Measurements from ENCODE around the gene C4orf36. TPM values are rescaled to one million over a fixed set of nuclear protein-coding genes. Genes with fewer than 3 reads are reported as not detected.

C4orf36 gene
- total RNA-seq, 1 donor from 2014 or later, result not detected

DNA sequence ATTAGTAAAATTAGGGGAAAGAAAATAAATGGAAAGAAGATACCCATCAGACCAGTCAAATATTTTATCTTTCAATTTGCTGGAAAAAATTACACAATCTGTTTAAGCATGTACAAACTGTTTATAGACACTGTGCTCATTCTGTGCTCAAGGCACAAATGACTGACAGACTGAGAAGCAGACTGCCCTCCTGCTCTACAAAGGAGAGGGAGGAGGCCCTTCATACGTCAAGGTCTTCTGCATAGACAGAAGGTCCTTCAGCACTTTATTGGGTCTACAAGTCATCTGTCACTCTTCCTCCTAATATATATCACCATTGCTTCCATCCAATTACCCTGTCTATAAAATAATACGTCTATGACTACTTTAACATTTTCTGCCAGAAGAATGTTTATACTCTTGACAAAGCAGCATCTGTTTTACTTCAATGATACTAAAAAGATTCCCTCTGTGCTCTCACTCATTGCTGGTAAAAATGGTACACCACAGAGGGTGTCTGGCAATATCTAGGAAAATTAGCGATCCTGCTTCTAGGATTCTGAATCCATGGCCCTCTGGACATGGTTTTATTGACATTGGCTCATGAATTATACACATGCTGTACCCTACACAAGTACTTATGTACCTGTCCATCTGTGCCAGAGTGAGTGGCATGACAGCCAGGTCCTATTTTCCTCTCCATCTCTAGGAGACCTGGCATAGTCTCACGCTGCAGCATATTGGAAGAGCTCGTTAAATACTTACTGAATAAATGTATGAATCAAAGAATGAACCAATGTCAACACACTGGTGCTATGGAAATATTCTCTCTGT, 54.3 kb downstream of the C4orf36 start:
- no peak for DNase-seq
- Mint-ChIP-seq H3K27ac (ENCODE audit: unreplicated experiment) (no peak overlapping the region), H3K4me1 (ENCODE audit: low read depth, unreplicated experiment) (no peaks in the 10 kb centered on the region), H3K4me3 (ENCODE audit: unreplicated experiment) (no peak overlapping the region), H3K9me3 (ENCODE audit: unreplicated experiment) (peaks cover 2% of the 10 kb centered on the region), H3K36me3 (ENCODE audit: unreplicated experiment) (no peaks in the 10 kb centered on the region), H3K27me3 (ENCODE audit: unreplicated experiment) (peaks cover 3% of the 10 kb centered on the region)
- no peak for TF ChIP-seq CTCF (IDR thresholded peaks at IDR 0.05; ENCODE audit: partially characterized antibody, unreplicated experiment)

DNA sequence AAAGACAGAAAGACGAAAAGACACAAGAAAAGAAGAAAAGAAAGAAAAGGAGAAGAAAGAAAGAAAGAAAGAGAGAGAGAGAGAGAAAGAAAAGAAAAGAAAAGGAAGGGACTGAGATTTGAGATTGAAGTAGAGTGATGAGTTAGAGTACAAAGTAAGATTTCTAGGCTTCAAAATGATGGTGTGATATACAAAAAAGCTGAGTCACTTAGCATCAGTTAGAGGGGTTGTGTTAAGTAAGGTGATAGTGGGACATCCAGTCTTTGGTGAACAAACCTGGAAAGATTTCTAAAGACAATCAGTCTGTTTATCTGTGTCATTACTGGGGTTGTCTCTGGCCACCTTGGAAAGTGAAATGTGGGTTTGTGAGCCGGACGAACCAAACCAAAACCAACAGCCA, 56.5 kb downstream of the C4orf36 start:
- DNase-seq, result no peak
- no peak for TF ChIP-seq CTCF (IDR thresholded peaks at IDR 0.05; ENCODE audit: partially characterized antibody, unreplicated experiment)
- no peak overlapping the region for H3K4me3 Mint-ChIP-seq (ENCODE audit: unreplicated experiment)
- no peaks in the 10 kb centered on the region for H3K36me3 Mint-ChIP-seq (ENCODE audit: unreplicated experiment)
- peaks cover 4% of the 10 kb centered on the region for H3K4me1 Mint-ChIP-seq (ENCODE audit: low read depth, unreplicated experiment)
- peaks cover 2% of the 10 kb centered on the region for H3K9me3 Mint-ChIP-seq (ENCODE audit: unreplicated experiment)
- no peak overlapping the region for H3K27ac Mint-ChIP-seq (ENCODE audit: unreplicated experiment)
- peaks cover 3% of the 10 kb centered on the region for H3K27me3 Mint-ChIP-seq (ENCODE audit: unreplicated experiment)

GRCh38 chr4:86834901-86835300, 57.3 kb downstream of the C4orf36 start:
- H3K36me3 Mint-ChIP-seq (ENCODE audit: unreplicated experiment), result no peaks in the 10 kb centered on the region
- no peak for TF ChIP-seq CTCF (IDR thresholded peaks at IDR 0.05; ENCODE audit: partially characterized antibody, unreplicated experiment)
- peaks cover 4% of the 10 kb centered on the region for H3K4me1 Mint-ChIP-seq (ENCODE audit: low read depth, unreplicated experiment)
- no peak overlapping the region for H3K4me3 Mint-ChIP-seq (ENCODE audit: unreplicated experiment)
- H3K9me3 Mint-ChIP-seq (ENCODE audit: unreplicated experiment), result peaks cover 2% of the 10 kb centered on the region
- H3K27ac Mint-ChIP-seq (ENCODE audit: unreplicated experiment), result no peak overlapping the region
- no peak for DNase-seq
- H3K27me3 Mint-ChIP-seq (ENCODE audit: unreplicated experiment), result peaks cover 3% of the 10 kb centered on the region

DNA sequence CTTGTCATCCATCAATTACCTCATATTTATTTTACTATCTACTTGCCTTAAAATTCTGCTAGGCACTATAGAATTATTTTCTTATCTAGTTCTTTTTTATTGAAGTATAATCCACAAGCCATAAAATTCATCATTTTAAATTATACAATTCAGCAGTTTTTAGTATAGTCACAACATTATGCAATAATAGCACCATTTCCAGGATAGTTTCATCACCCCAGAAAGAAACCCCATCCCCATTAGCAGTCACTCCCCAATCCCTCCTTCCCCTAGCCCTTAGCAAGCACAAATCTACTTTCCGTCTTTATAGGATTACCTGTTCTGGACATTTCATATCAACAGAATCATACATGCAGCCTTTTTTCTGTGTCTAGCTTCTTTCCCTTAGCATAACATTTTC, 58.6 kb downstream of the C4orf36 start:
- Mint-ChIP-seq H3K4me3 (ENCODE audit: unreplicated experiment) (no peak overlapping the region), H3K27ac (ENCODE audit: unreplicated experiment) (no peak overlapping the region), H3K9me3 (ENCODE audit: unreplicated experiment) (peaks cover 2% of the 10 kb centered on the region), H3K36me3 (ENCODE audit: unreplicated experiment) (no peaks in the 10 kb centered on the region), H3K4me1 (ENCODE audit: low read depth, unreplicated experiment) (peaks cover 4% of the 10 kb centered on the region), H3K27me3 (ENCODE audit: unreplicated experiment) (peaks cover 3% of the 10 kb centered on the region)
- DNase-seq, result no peak
- TF ChIP-seq CTCF (IDR thresholded peaks at IDR 0.05; ENCODE audit: partially characterized antibody, unreplicated experiment), result no peak
